Activated CD4-positive, alpha-beta T cell treated with anti-CD3 and anti-CD28 coated beads for 1 hour (primary cell): ENCODE results near the gene KCNQ1OT1.
A peak's percentile ranks its signal among the peaks of the same experiment; 100 is the strongest.

ENCODE experiments used
- DNase-seq: peaks from one replicate; pipeline ENCODE4 v3.0.0-alpha.2; 2020

KCNQ1OT1 gene

GRCh38 chr11:2590965-2591754, 108.6 kb downstream of the KCNQ1OT1 start:
- no peak for DNase-seq

GRCh38 chr11:2590131-2590964, 109.4 kb downstream of the KCNQ1OT1 start:
- no peak for DNase-seq

- DNase-seq: peak; percentile 2
Measured at GRCh38 chr11:2589538-2589934, 110.3 kb downstream of the KCNQ1OT1 start.

- DNase-seq: peak; percentile 3
Measured at GRCh38 chr11:2588809-2589537, 110.8 kb downstream of the KCNQ1OT1 start.

GRCh38 chr11:2587976-2588748, 111.6 kb downstream of the KCNQ1OT1 start:
- DNase-seq: no peak

GRCh38 chr11:2587132-2587930, 112.5 kb downstream of the KCNQ1OT1 start:
- DNase-seq: peak; percentile 5

- no peak for DNase-seq
Measured at GRCh38 chr11:2586793-2587131, 113.0 kb downstream of the KCNQ1OT1 start.

GRCh38 chr11:2586087-2586792, 113.6 kb downstream of the KCNQ1OT1 start:
- DNase-seq: no peak

GRCh38 chr11:2585566-2586086, 114.2 kb downstream of the KCNQ1OT1 start:
- peak; percentile 7 for DNase-seq

- peak; percentile 4 for DNase-seq
Measured at GRCh38 chr11:2584812-2585565, 114.8 kb downstream of the KCNQ1OT1 start.

- no peak for DNase-seq
Measured at GRCh38 chr11:2584434-2584811, 115.4 kb downstream of the KCNQ1OT1 start.

GRCh38 chr11:2583605-2583958, 116.2 kb downstream of the KCNQ1OT1 start:
- no peak for DNase-seq

GRCh38 chr11:2582946-2583604, 116.7 kb downstream of the KCNQ1OT1 start:
- no peak for DNase-seq

GRCh38 chr11:2582351-2582945, 117.3 kb downstream of the KCNQ1OT1 start:
- no peak for DNase-seq

GRCh38 chr11:2581931-2582350, 117.9 kb downstream of the KCNQ1OT1 start:
- no peak for DNase-seq

- DNase-seq: no peak
Measured at GRCh38 chr11:2581151-2581930, 118.5 kb downstream of the KCNQ1OT1 start.

- no peak for DNase-seq
Measured at GRCh38 chr11:2580571-2581001, 119.2 kb downstream of the KCNQ1OT1 start.

GRCh38 chr11:2580061-2580421, 119.8 kb downstream of the KCNQ1OT1 start:
- no peak for DNase-seq
